ENCODE results near the gene TMED3. TPM values are rescaled to one million over a fixed set of nuclear protein-coding genes. Genes with fewer than 3 reads are reported as not detected.

The TMED3 gene
- total RNA-seq, 1 donor from 2014 or later: 126 TPM

- Histone ChIP-seq H3K27me3 (ENCODE audit: insufficient read depth, low read length) (no peaks in the 10 kb centered on the region), H3K4me3 (ENCODE audit: insufficient read depth, low read depth, low read length) (no peak overlapping the region), H3K27ac (ENCODE audit: low read depth, low read length) (no peak overlapping the region), H4K20me1 (ENCODE audit: insufficient read depth, low read length) (peaks cover 60% of the 10 kb centered on the region), H3K4me2 (ENCODE audit: low read length) (no peak overlapping the region), H3K9me3 (ENCODE audit: insufficient read depth, low read depth, low read length) (no peaks in the 10 kb centered on the region), H3K36me3 (ENCODE audit: insufficient read depth, low read length) (peaks cover 57% of the 10 kb centered on the region), H3K9ac (ENCODE audit: low read length) (no peak overlapping the region), H2AFZ (ENCODE audit: low read depth, low read length) (no peak overlapping the region), H3K4me1 (ENCODE audit: insufficient read depth, low read length) (no peaks in the 10 kb centered on the region), H3K79me2 (ENCODE audit: insufficient read depth, low read length) (peaks cover 51% of the 10 kb centered on the region)
- DNase-seq (ENCODE audit: low read depth): no peak
- no peak overlapping the region for H3K27ac Mint-ChIP-seq (ENCODE audit: unreplicated experiment)
- peaks cover 4% of the 10 kb centered on the region for H3K9me3 Mint-ChIP-seq (ENCODE audit: unreplicated experiment)
- no peak for FAIRE-seq
- no peak for TF ChIP-seq EZH2 (IDR thresholded peaks at IDR 0.05; ENCODE audit: insufficient read depth, low read length)
- TF ChIP-seq CTCF (IDR thresholded peaks at IDR 0.05; ENCODE audit: insufficient read depth, low read depth, low read length): no peak
- H3K4me1 Mint-ChIP-seq (ENCODE audit: low read depth, unreplicated experiment): no peaks in the 10 kb centered on the region
- no peaks in the 10 kb centered on the region for H3K27me3 Mint-ChIP-seq (ENCODE audit: low read depth, unreplicated experiment)
- H3K36me3 Mint-ChIP-seq (ENCODE audit: low read depth, unreplicated experiment): peaks cover 36% of the 10 kb centered on the region
- H3K4me3 Mint-ChIP-seq (ENCODE audit: unreplicated experiment): no peak overlapping the region
Measured at GRCh38 chr15:79321876-79322275, 11.0 kb downstream of the TMED3 start.

- Histone ChIP-seq H3K79me2 (ENCODE audit: insufficient read depth, low read length) (peaks cover 48% of the 10 kb centered on the region), H3K27ac (ENCODE audit: low read depth, low read length) (no peak overlapping the region), H3K27me3 (ENCODE audit: insufficient read depth, low read length) (no peaks in the 10 kb centered on the region), H3K4me1 (ENCODE audit: insufficient read depth, low read length) (no peaks in the 10 kb centered on the region), H4K20me1 (ENCODE audit: insufficient read depth, low read length) (peaks cover 56% of the 10 kb centered on the region), H3K4me3 (ENCODE audit: insufficient read depth, low read depth, low read length) (no peak overlapping the region), H3K36me3 (ENCODE audit: insufficient read depth, low read length) (peaks cover 53% of the 10 kb centered on the region), H3K9ac (ENCODE audit: low read length) (no peak overlapping the region), H3K4me2 (ENCODE audit: low read length) (no peak overlapping the region), H2AFZ (ENCODE audit: low read depth, low read length) (no peak overlapping the region), H3K9me3 (ENCODE audit: insufficient read depth, low read depth, low read length) (no peaks in the 10 kb centered on the region)
- Mint-ChIP-seq H3K27ac (ENCODE audit: unreplicated experiment) (no peak overlapping the region), H3K36me3 (ENCODE audit: low read depth, unreplicated experiment) (peaks cover 31% of the 10 kb centered on the region), H3K4me1 (ENCODE audit: low read depth, unreplicated experiment) (no peaks in the 10 kb centered on the region), H3K9me3 (ENCODE audit: unreplicated experiment) (peaks cover 4% of the 10 kb centered on the region), H3K4me3 (ENCODE audit: unreplicated experiment) (no peak overlapping the region), H3K27me3 (ENCODE audit: low read depth, unreplicated experiment) (no peaks in the 10 kb centered on the region)
- TF ChIP-seq CTCF (IDR thresholded peaks at IDR 0.05; ENCODE audit: insufficient read depth, low read depth, low read length) (no peak), EZH2 (IDR thresholded peaks at IDR 0.05; ENCODE audit: insufficient read depth, low read length) (no peak)
- FAIRE-seq (no peak), DNase-seq (ENCODE audit: low read depth) (no peak)
Measured at GRCh38 chr15:79322306-79322705, 11.4 kb downstream of the TMED3 start.

- H3K4me1 ChIP-seq (ENCODE audit: insufficient read depth, low read length): no peaks in the 10 kb centered on the region
- FAIRE-seq: no peak
- peaks cover 48% of the 10 kb centered on the region for H3K36me3 ChIP-seq (ENCODE audit: insufficient read depth, low read length)
- Mint-ChIP-seq H3K9me3 (ENCODE audit: unreplicated experiment) (peaks cover 4% of the 10 kb centered on the region), H3K4me3 (ENCODE audit: unreplicated experiment) (no peak overlapping the region), H3K4me1 (ENCODE audit: low read depth, unreplicated experiment) (no peaks in the 10 kb centered on the region), H3K27ac (ENCODE audit: unreplicated experiment) (no peak overlapping the region), H3K27me3 (ENCODE audit: low read depth, unreplicated experiment) (no peaks in the 10 kb centered on the region), H3K36me3 (ENCODE audit: low read depth, unreplicated experiment) (peaks cover 26% of the 10 kb centered on the region)
- TF ChIP-seq EZH2 (IDR thresholded peaks at IDR 0.05; ENCODE audit: insufficient read depth, low read length) (no peak), CTCF (IDR thresholded peaks at IDR 0.05; ENCODE audit: insufficient read depth, low read depth, low read length) (no peak)
- no peak overlapping the region for H2AFZ ChIP-seq (ENCODE audit: low read depth, low read length)
- H4K20me1 ChIP-seq (ENCODE audit: insufficient read depth, low read length): peaks cover 50% of the 10 kb centered on the region
- no peak overlapping the region for H3K9ac ChIP-seq (ENCODE audit: low read length)
- H3K27ac ChIP-seq (ENCODE audit: low read depth, low read length): no peak overlapping the region
- H3K79me2 ChIP-seq (ENCODE audit: insufficient read depth, low read length): peaks cover 42% of the 10 kb centered on the region
- no peaks in the 10 kb centered on the region for H3K27me3 ChIP-seq (ENCODE audit: insufficient read depth, low read length)
- no peak overlapping the region for H3K4me3 ChIP-seq (ENCODE audit: insufficient read depth, low read depth, low read length)
- H3K4me2 ChIP-seq (ENCODE audit: low read length): no peak overlapping the region
- no peaks in the 10 kb centered on the region for H3K9me3 ChIP-seq (ENCODE audit: insufficient read depth, low read depth, low read length)
- no peak for DNase-seq (ENCODE audit: low read depth)
Measured at GRCh38 chr15:79322945-79323344, 12.0 kb downstream of the TMED3 start.

Data from astrocyte (in vitro differentiated cells and primary cell).